HUES6 (cell line): ENCODE data around the gene VAC14.

Experiments
- H3K27ac ChIP-seq: 2 replicates; pipeline ENCODE4 v1.7.0; 2013; ENCODE audit warnings: low read depth, mild to moderate bottlenecking, low read length, inconsistent platforms
- H3K27me3 ChIP-seq: 2 replicates; pipeline ENCODE4 v1.6.1; 2013; ENCODE audit warnings: low read length; ENCODE audit not compliant: control insufficient read depth, insufficient read depth
- H3K36me3 ChIP-seq: 2 replicates; pipeline ENCODE4 v1.6.1; 2013; ENCODE audit warnings: low read length; ENCODE audit not compliant: control insufficient read depth, insufficient read depth
- H3K4me1 ChIP-seq: 2 replicates; pipeline ENCODE4 v1.6.1; 2013; ENCODE audit warnings: low read length; ENCODE audit not compliant: control insufficient read depth, insufficient read depth
- H3K4me3 ChIP-seq: 2 replicates; pipeline ENCODE4 v1.5.1; 2013; ENCODE audit warnings: low read depth, low read length
- H3K9ac ChIP-seq: one replicate; pipeline ENCODE4 v1.6.1; 2013; ENCODE audit warnings: mild to moderate bottlenecking, low read length
- H3K9me3 ChIP-seq: 2 replicates; pipeline ENCODE4 v1.6.1; 2013; ENCODE audit warnings: low read depth, low read length; ENCODE audit not compliant: control insufficient read depth, insufficient read depth

VAC14 gene

DNA sequence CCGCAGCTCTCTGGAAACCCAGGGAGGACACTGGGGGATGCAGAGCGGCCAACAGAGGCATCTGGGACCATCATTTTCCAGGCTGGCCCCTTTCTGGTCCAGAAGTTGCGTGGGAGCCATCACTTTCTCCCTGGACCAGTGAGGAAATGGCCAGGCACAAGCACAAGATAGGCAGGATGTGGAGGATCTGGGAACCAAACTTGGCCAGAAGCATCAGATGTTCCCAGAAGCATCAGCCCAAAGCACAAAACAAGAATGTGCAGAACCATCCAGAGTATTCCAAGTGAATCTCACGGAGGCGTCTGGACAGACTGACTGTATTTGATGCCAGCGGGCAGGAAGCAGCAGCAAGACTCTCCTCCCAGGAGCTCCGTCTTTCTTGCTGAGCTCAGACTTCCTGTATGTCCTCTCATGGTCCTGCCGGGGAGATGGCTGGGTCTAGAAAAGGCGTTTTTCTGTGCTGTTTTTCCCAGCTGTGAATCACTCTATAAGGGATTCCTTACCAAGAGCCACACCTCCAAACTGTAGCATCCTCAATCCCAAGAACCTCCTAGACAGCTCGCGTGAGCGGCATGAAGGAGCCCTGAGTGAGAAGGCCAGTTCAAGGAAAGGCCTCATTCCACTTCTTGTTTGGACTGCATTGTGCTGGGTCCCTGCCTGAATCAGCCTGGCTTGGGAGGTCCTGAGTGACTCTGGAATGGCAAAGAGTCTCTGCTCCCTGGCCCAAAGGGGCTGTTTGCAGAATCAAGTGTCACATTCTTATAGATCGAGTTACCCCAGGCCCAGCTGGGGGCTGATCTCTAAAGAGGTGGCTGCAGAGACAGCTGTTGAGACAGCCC is 65.6 kb downstream of the VAC14 start:
- no peak overlapping the region for H3K9ac ChIP-seq
- H3K27me3 ChIP-seq = no peaks in the 10 kb centered on the region
- peaks cover 9% of the 10 kb centered on the region for H3K36me3 ChIP-seq
- no peak overlapping the region for H3K4me3 ChIP-seq
- H3K27ac ChIP-seq = no peak overlapping the region
- H3K4me1 ChIP-seq = peaks cover 27% of the 10 kb centered on the region
- H3K9me3 ChIP-seq = no peaks in the 10 kb centered on the region

- Histone ChIP-seq H3K9me3 (no peaks in the 10 kb centered on the region), H3K36me3 (peaks cover 9% of the 10 kb centered on the region), H3K27ac (no peak overlapping the region), H3K4me1 (peaks cover 27% of the 10 kb centered on the region), H3K9ac (no peak overlapping the region), H3K27me3 (no peaks in the 10 kb centered on the region), H3K4me3 (no peak overlapping the region)
Measured at GRCh38 chr16:70734522-70735095, 66.3 kb downstream of the VAC14 start.

- H3K27ac ChIP-seq = no peak overlapping the region
- H3K36me3 ChIP-seq = peaks cover 29% of the 10 kb centered on the region
- H3K9ac ChIP-seq = no peak overlapping the region
- no peak overlapping the region for H3K4me3 ChIP-seq
- no peaks in the 10 kb centered on the region for H3K9me3 ChIP-seq
- H3K4me1 ChIP-seq = peaks cover 11% of the 10 kb centered on the region; the same call in 1 of the 2 replicates
- H3K27me3 ChIP-seq = no peaks in the 10 kb centered on the region
Measured at GRCh38 chr16:70730944-70731343, 70.0 kb downstream of the VAC14 start.

DNA sequence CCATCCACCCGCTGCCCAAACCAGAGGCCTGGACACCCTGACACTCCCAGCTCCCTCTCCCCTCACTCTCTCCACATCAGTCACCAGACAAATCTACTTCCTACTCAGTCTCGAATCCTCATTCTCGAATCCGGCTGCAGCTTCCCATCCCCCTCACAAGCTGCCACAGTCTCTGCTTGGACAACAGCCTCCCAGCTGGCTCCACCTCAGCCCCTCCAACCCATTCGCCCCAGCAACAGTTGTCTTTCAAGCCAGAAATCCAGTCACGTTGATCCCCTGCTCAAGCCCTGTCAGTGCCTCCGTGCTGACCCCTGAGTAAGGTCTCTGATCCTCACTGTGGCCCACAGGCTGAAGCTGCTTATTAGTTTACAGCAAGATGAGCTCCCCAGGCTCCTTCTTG is 70.9 kb downstream of the VAC14 start:
- H3K27ac ChIP-seq = no peak overlapping the region
- no peak overlapping the region for H3K9ac ChIP-seq
- no peaks in the 10 kb centered on the region for H3K27me3 ChIP-seq
- no peak overlapping the region for H3K4me3 ChIP-seq
- peaks cover 29% of the 10 kb centered on the region for H3K36me3 ChIP-seq
- no peaks in the 10 kb centered on the region for H3K9me3 ChIP-seq
- peaks cover 11% of the 10 kb centered on the region; the same call in 1 of the 2 replicates for H3K4me1 ChIP-seq

GRCh38 chr16:70729292-70729691 is 71.7 kb downstream of the VAC14 start:
- Histone ChIP-seq H3K27me3 (no peaks in the 10 kb centered on the region), H3K4me1 (peaks cover 15% of the 10 kb centered on the region; the same call in 1 of the 2 replicates), H3K27ac (no peak overlapping the region), H3K4me3 (no peak overlapping the region), H3K9me3 (no peaks in the 10 kb centered on the region), H3K9ac (no peak overlapping the region), H3K36me3 (peaks cover 29% of the 10 kb centered on the region)

- no peak overlapping the region for H3K27ac ChIP-seq
- no peak overlapping the region for H3K4me3 ChIP-seq
- no peak overlapping the region for H3K9ac ChIP-seq
- no peaks in the 10 kb centered on the region for H3K27me3 ChIP-seq
- H3K4me1 ChIP-seq = peaks cover 15% of the 10 kb centered on the region; the same call in 1 of the 2 replicates
- no peaks in the 10 kb centered on the region for H3K9me3 ChIP-seq
- H3K36me3 ChIP-seq = peaks cover 29% of the 10 kb centered on the region
Measured at GRCh38 chr16:70728150-70728549, 72.8 kb downstream of the VAC14 start.

- Histone ChIP-seq H3K36me3 (peaks cover 29% of the 10 kb centered on the region), H3K27ac (peak overlapping the region; percentile 21; the same call in 1 of the 2 replicates), H3K27me3 (no peaks in the 10 kb centered on the region), H3K9me3 (no peaks in the 10 kb centered on the region), H3K9ac (no peak overlapping the region), H3K4me1 (peaks cover 15% of the 10 kb centered on the region; the same call in 1 of the 2 replicates), H3K4me3 (no peak overlapping the region)
Measured at GRCh38 chr16:70726892-70727361, 74.0 kb downstream of the VAC14 start.

GRCh38 chr16:70725912-70726828 is 74.8 kb downstream of the VAC14 start:
- no peak overlapping the region for H3K4me3 ChIP-seq
- H3K27me3 ChIP-seq = no peaks in the 10 kb centered on the region
- no peaks in the 10 kb centered on the region for H3K9me3 ChIP-seq
- H3K4me1 ChIP-seq = peaks cover 15% of the 10 kb centered on the region; the same call in 1 of the 2 replicates
- peak overlapping the region; percentile 21; the same call in 1 of the 2 replicates for H3K27ac ChIP-seq
- peaks cover 26% of the 10 kb centered on the region for H3K36me3 ChIP-seq
- H3K9ac ChIP-seq = no peak overlapping the region

GRCh38 chr16:70725024-70725911 is 75.7 kb downstream of the VAC14 start:
- Histone ChIP-seq H3K27me3 (no peaks in the 10 kb centered on the region), H3K4me1 (peaks cover 23% of the 10 kb centered on the region; the same call in 1 of the 2 replicates), H3K9me3 (no peaks in the 10 kb centered on the region), H3K27ac (no peak overlapping the region), H3K36me3 (peaks cover 23% of the 10 kb centered on the region), H3K4me3 (no peak overlapping the region), H3K9ac (no peak overlapping the region)
